Ecto neural progenitor cell (in vitro differentiated cells): ENCODE data around the gene L3MBTL4.
"Not testable (repeated sequence)": the region's sequence is repeated elsewhere in the genome, so short reads cannot be mapped to it uniquely, and the experiment has no call there.

Source experiments
- DNase-seq: peaks from one replicate; pipeline ENCODE4 v3.0.0-alpha.2; 2018; ENCODE audit warnings: low spot score

The L3MBTL4 gene

GRCh38 chr18:6106091-6106685, 308.5 kb downstream of the L3MBTL4 start:
- DNase-seq = no peak

- DNase-seq = no peak
Observed at GRCh38 chr18:6103741-6104140, 311.0 kb downstream of the L3MBTL4 start.

GRCh38 chr18:6096730-6097129, 318.0 kb downstream of the L3MBTL4 start:
- DNase-seq = no peak

GRCh38 chr18:6088432-6088831, 326.3 kb downstream of the L3MBTL4 start:
- no peak for DNase-seq

- no peak for DNase-seq
Observed at GRCh38 chr18:6086731-6087130, 328.0 kb downstream of the L3MBTL4 start.

GRCh38 chr18:6079406-6079805, 335.3 kb downstream of the L3MBTL4 start:
- no peak for DNase-seq

GRCh38 chr18:6078877-6079276, 335.8 kb downstream of the L3MBTL4 start:
- no peak for DNase-seq

GRCh38 chr18:6072423-6072822, 342.3 kb downstream of the L3MBTL4 start:
- not testable (repeated sequence) for DNase-seq

- no peak for DNase-seq
Observed at GRCh38 chr18:6069539-6069938, 345.2 kb downstream of the L3MBTL4 start.

- DNase-seq = no peak
Observed at GRCh38 chr18:6069103-6069502, 345.6 kb downstream of the L3MBTL4 start.

- no peak for DNase-seq
Observed at GRCh38 chr18:6060149-6060548, 354.6 kb downstream of the L3MBTL4 start.

- no peak for DNase-seq
Observed at GRCh38 chr18:6059551-6059950, 355.2 kb downstream of the L3MBTL4 start.

- DNase-seq = peak; percentile 57
Observed at GRCh38 chr18:6058941-6059340, 355.8 kb downstream of the L3MBTL4 start.

GRCh38 chr18:6057604-6058003, 357.1 kb downstream of the L3MBTL4 start:
- DNase-seq = no peak

- DNase-seq = no peak
Observed at GRCh38 chr18:6056171-6056910, 358.4 kb downstream of the L3MBTL4 start.

- DNase-seq = no peak
Observed at GRCh38 chr18:6055711-6056110, 359.0 kb downstream of the L3MBTL4 start.

- no peak for DNase-seq
Observed at GRCh38 chr18:6054256-6054842, 360.4 kb downstream of the L3MBTL4 start.

GRCh38 chr18:6052449-6052913, 362.2 kb downstream of the L3MBTL4 start:
- DNase-seq = no peak

GRCh38 chr18:6047596-6047995, 367.1 kb downstream of the L3MBTL4 start:
- not testable (repeated sequence) for DNase-seq

GRCh38 chr18:6044773-6045172, 369.9 kb downstream of the L3MBTL4 start:
- no peak for DNase-seq

- no peak for DNase-seq
Observed at GRCh38 chr18:6044319-6044718, 370.4 kb downstream of the L3MBTL4 start.

GRCh38 chr18:6039055-6039454, 375.7 kb downstream of the L3MBTL4 start:
- DNase-seq = no peak

GRCh38 chr18:6031442-6031841, 383.3 kb downstream of the L3MBTL4 start:
- DNase-seq = no peak
